ENCODE data around the gene HOXD11. TPM values are rescaled to one million over a fixed set of nuclear protein-coding genes. Genes with fewer than 3 reads are reported as not detected.

HOXD11 gene
- total and polyA plus RNA-seq, 8 donors, result not detected

DNA sequence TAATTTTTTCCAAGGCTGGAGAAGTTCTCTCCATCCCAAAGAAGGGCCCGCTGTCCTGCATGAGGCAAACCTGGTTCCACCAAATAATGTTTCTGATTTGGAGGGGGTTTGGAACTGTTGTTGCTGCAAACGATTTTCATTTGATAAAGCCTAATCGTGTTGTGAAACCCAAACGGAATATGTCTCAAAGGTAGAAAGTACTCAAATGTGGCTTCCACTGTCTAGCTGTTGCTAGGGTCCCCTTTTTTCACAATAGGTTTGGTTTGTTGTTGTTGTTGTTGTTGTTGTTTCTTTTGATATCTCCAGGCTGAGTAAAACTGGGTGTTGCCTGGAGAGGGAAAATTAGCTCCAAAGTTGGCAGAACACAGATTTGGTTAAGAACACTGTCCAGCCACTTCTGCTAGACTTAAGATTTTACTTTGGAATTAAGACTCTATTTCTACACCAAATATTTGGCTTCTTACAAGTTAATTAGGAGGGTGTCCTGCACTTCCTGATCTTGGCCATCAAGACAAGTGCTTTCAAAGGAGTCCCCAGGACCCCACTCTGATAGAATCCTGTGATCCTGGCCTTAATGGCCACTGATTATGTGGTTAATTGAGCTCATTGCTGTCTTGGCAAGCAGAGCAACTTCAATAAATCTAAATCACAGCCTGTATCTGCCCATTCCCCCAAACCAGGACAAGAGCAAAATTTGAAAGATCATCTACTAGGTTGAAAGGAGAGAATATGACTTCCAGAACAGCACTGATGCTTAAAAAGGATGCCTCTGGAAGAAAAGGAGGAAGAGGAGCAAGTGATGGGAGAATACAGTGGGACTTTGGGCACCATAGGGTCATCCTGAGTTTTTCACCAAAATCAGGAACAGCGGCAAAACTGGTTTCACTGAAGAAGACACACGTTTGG, 17.9 kb upstream of the HOXD11 start:
- H3K27ac ChIP-seq, result no peak overlapping the region
- peaks cover 52 to 100% (median 100%) of the 10 kb centered on the region in 3 donors for H3K27me3 ChIP-seq
- WGBS, 5 donors, result 5 to 10% (median 7%) methylated on average over 6 of the region's 6 CpGs
- TF ChIP-seq POLR2A (IDR thresholded peaks at IDR 0.05), result no peak
- no peak for TF ChIP-seq EP300 (IDR thresholded peaks at IDR 0.05)
- TF ChIP-seq POLR2AphosphoS5 (IDR thresholded peaks at IDR 0.05), result no peak
- TF ChIP-seq, protein P1, sequence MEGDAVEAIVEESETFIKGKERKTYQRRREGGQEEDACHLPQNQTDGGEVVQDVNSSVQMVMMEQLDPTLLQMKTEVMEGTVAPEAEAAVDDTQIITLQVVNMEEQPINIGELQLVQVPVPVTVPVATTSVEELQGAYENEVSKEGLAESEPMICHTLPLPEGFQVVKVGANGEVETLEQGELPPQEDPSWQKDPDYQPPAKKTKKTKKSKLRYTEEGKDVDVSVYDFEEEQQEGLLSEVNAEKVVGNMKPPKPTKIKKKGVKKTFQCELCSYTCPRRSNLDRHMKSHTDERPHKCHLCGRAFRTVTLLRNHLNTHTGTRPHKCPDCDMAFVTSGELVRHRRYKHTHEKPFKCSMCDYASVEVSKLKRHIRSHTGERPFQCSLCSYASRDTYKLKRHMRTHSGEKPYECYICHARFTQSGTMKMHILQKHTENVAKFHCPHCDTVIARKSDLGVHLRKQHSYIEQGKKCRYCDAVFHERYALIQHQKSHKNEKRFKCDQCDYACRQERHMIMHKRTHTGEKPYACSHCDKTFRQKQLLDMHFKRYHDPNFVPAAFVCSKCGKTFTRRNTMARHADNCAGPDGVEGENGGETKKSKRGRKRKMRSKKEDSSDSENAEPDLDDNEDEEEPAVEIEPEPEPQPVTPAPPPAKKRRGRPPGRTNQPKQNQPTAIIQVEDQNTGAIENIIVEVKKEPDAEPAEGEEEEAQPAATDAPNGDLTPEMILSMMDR (IDR thresholded peaks at IDR 0.05), result no peak
- no peak for DNase-seq
- intact Hi-C loops (cut with DNase I; ENCODE audit: low total_unique reads), result no loop called here
- H3K36me3 ChIP-seq, result no peaks in the 10 kb centered on the region
- H3K9me3 ChIP-seq, result peaks cover 0 to 24% (median 4%) of the 10 kb centered on the region in 4 donors
- peaks cover 19 to 58% (median 47%) of the 10 kb centered on the region in 4 donors for H3K4me1 ChIP-seq
- H3K4me3 ChIP-seq, result no peak overlapping the region

DNA sequence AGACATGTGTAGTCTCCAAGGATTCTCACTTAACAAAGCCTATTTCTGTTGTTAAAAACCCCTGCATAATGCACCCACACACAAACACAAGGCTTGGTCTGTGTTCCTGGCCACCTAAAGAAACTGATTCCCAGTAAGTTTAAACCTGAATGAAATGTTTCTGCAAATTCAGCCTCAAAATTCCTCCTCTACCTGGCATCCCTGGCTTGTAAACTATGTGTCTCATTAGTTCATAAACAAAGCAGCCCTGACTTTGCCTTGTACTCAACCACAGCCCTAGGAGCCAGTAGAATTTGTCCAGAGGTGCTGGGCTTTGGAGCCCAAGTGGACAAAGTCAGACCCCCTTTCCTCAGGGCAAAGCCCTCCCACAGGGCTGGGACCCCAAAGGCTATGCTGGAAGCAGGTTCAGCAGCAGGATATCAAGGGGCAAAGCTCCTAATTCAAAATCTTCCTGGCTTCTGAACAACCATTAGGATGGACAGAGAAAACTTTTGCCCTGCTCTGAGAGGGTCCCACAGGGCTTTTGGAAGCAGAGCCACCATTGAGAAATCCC, 17.2 kb upstream of the HOXD11 start:
- intact Hi-C loops (cut with DNase I; ENCODE audit: low total_unique reads), result no loop called here

DNA sequence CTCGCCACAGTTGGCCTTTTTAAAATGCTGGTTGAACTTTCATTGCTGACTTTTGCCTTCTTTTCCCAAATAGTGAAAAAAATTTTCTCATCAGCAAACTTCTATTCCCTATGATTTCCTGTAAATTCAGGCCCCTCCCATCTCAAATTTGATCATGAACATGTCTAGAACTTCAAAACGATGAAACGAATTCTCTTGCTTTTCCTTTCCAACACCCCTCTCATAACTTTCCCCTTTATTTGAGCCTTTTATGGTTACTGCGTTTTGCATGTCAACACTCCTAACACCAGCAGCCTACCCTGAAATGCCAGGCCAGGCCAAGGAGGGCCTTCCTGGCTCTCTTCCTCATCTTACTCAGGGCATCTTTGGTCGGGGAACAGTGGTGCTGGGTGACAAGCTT, 16.2 kb upstream of the HOXD11 start:
- intact Hi-C loops (cut with DNase I; ENCODE audit: low total_unique reads), result no loop called here
- DNase-seq, result no peak
- 18 to 26% (median 20%) methylated on average over 5 of the region's 5 CpGs for WGBS, 5 donors
- H3K4me1 ChIP-seq, result peaks cover 19 to 43% (median 38%) of the 10 kb centered on the region in 4 donors
- H3K36me3 ChIP-seq, result no peaks in the 10 kb centered on the region
- no peak overlapping the region for H3K4me3 ChIP-seq
- H3K27me3 ChIP-seq, result peaks cover 51 to 100% (median 100%) of the 10 kb centered on the region in 3 donors
- TF ChIP-seq EP300 (IDR thresholded peaks at IDR 0.05) (no peak), POLR2A (IDR thresholded peaks at IDR 0.05) (no peak), POLR2AphosphoS5 (IDR thresholded peaks at IDR 0.05) (no peak)
- H3K9me3 ChIP-seq, result peaks cover 0 to 14% (median 2%) of the 10 kb centered on the region in 4 donors
- no peak overlapping the region for H3K27ac ChIP-seq

More for the DNA sequence above, 17.2 kb upstream of the HOXD11 start:
- no peak overlapping the region for H3K27ac ChIP-seq
- no peak overlapping the region for H3K4me3 ChIP-seq
- H3K4me1 ChIP-seq, result peaks cover 19 to 53% (median 45%) of the 10 kb centered on the region in 4 donors
- H3K27me3 ChIP-seq, result peaks cover 54 to 100% (median 100%) of the 10 kb centered on the region in 3 donors
- no peak for DNase-seq
- no peaks in the 10 kb centered on the region for H3K36me3 ChIP-seq
- TF ChIP-seq EP300 (IDR thresholded peaks at IDR 0.05) (no peak), POLR2A (IDR thresholded peaks at IDR 0.05) (no peak), POLR2AphosphoS5 (IDR thresholded peaks at IDR 0.05) (no peak)
- TF ChIP-seq, protein P1 (IDR thresholded peaks at IDR 0.05), result no peak
- peaks cover 0 to 16% (median 5%) of the 10 kb centered on the region in 4 donors for H3K9me3 ChIP-seq

DNA sequence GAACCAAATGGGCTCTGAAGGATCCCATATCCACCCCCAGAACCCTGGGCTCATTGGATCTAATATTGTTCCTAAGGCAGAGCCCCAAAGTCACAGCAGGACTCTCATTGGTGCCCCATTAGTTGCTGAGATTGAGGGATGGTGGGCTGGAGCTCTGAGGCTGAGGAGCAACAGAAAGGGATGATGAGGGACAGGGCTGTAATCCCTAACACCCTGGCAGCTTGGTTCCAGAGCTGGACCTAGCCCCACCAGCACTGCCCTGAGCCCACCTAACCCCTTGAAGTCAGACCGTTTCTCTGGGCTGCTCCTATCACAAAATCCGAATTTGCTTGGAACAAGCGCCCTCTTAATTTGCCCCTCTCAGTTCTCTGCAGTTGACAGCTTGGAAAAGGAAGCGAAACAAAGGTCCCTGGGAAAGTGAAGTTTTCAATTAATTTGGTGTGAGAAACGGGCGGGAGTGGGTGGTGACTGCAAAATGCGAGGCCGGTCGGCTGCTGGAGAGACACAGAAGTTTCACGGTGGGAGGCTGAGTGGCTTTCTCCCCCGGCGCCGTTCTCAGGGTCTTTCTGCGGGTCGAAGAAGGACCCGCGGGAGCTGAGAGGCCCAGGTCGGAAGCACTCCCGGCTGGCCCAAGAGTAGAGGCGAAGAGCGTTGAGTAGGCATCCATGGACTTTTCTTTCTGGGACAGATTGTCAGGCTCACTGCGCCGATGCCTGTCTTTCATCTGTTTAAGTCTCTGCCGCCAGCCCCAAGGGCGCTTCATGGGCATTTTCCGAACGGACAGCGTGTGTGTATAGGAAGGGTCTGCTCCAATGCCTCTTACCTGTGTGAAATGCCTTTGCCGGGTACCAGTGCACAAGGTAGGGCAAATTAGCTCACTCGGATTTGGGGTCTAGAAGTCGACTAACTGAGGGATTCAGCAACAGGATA, 15.5 kb upstream of the HOXD11 start:
- H3K36me3 ChIP-seq, result no peaks in the 10 kb centered on the region
- 7 to 8% (median 8%) methylated on average over 24 to 31 of the region's 31 CpGs for WGBS, 5 donors
- TF ChIP-seq POLR2A (IDR thresholded peaks at IDR 0.05) (no peak), POLR2AphosphoS5 (IDR thresholded peaks at IDR 0.05) (no peak), EP300 (IDR thresholded peaks at IDR 0.05) (no peak)
- TF ChIP-seq, protein P1 (IDR thresholded peaks at IDR 0.05), result no peak
- H3K27me3 ChIP-seq, result peaks cover 55 to 100% (median 100%) of the 10 kb centered on the region in 3 donors
- no peak overlapping the region for H3K27ac ChIP-seq
- no peak for DNase-seq
- intact Hi-C loops (cut with DNase I; ENCODE audit: low total_unique reads), result no loop called here
- peaks cover 0 to 14% (median 2%) of the 10 kb centered on the region in 4 donors for H3K9me3 ChIP-seq
- no peak overlapping the region for H3K4me3 ChIP-seq
- peaks cover 23 to 43% (median 37%) of the 10 kb centered on the region in 4 donors for H3K4me1 ChIP-seq

Measured in stomach (tissue), 9 donors.